Peyer's patch (tissue), 4 donors: Measurements from ENCODE around the gene PNN. TPM values are rescaled to one million over a fixed set of nuclear protein-coding genes. Genes with fewer than 3 reads are reported as not detected.

Source experiments
- DNase-seq, 3 donors: peaks; one replicate each; pipeline ENCODE4 v3.0.0-alpha.2; 2017 to 2019
- H3K27ac ChIP-seq, 4 donors: fragments of 200-600 bp; sonication (generic); one replicate each; pipeline ENCODE4 v1.5.1; 2016 to 2019
- H3K27me3 ChIP-seq, 2 donors: fragments of 200-600 bp; sonication (generic); one replicate each; pipeline ENCODE4 v1.5.1; 2019
- H3K36me3 ChIP-seq, 3 donors: fragments of 200-600 bp; sonication (generic); one replicate each; pipeline ENCODE4 v1.5.1; 2016 to 2019
- H3K4me1 ChIP-seq, 4 donors: fragments of 200-600 bp; sonication (generic); one replicate each; pipeline ENCODE4 v1.5.1; 2016 to 2019
- H3K4me3 ChIP-seq, 4 donors: fragments of 200-600 bp; sonication (generic); 1 replicate in 3 of 4; 2 replicates in 1 of 4; pipeline ENCODE4 v1.5.1; 2016 to 2019; ENCODE audit warnings: mild to moderate bottlenecking in 1 of 4
- H3K9me3 ChIP-seq, 4 donors: fragments of 200-600 bp; sonication (generic); one replicate each; pipeline ENCODE4 v1.5.1; 2016 to 2019; ENCODE audit warnings: mild to moderate bottlenecking in 1 of 4
- CTCF ChIP-seq, 6 experiments: fragments of 450-650 bp in 4 of 6; fragments of 200-600 bp in 2 of 6; sonication (generic) in 1 of 6; IDR thresholded peaks; one replicate each; pipeline ENCODE4 v1.5.1; 2017 to 2019; ENCODE audit warnings: antibody characterized with exemption in 6 of 6, mild to moderate bottlenecking in 3 of 6, moderate library complexity in 1 of 6
- POLR2A ChIP-seq, 2 donors: fragments of 450-650 bp; IDR thresholded peaks; one replicate each; pipeline ENCODE4 v1.5.1; 2017; ENCODE audit warnings: antibody characterized with exemption in 2 of 2, mild to moderate bottlenecking in 2 of 2, moderate library complexity in 2 of 2
- total RNA-seq, 4 donors: library from RNA; depleted of rRNA; stranded (reverse); fragments of >200 nt; gene quantifications; one replicate each; pipeline ENCODE4 v1.1.0, GENCODE V29; 2016

PNN gene
- total RNA-seq, 4 donors from 2014 or later: 48.3 to 125 (median 63.4) TPM

- no peak for DNase-seq
- Histone ChIP-seq H3K27me3 (no peaks in the 10 kb centered on the region), H3K4me1 (no peaks in the 10 kb centered on the region), H3K4me3 (no peak overlapping the region), H3K27ac (no peak overlapping the region), H3K36me3 (no peaks in the 10 kb centered on the region), H3K9me3 (no peaks in the 10 kb centered on the region)
- TF ChIP-seq POLR2A (IDR thresholded peaks at IDR 0.05): no peak
- TF ChIP-seq CTCF (IDR thresholded peaks at IDR 0.05): no peak
Measured at GRCh38 chr14:39211109-39211741, 36.2 kb downstream of the PNN start.

- Histone ChIP-seq H3K36me3 (no peaks in the 10 kb centered on the region), H3K27ac (no peak overlapping the region), H3K4me3 (no peak overlapping the region), H3K9me3 (no peaks in the 10 kb centered on the region), H3K27me3 (no peaks in the 10 kb centered on the region), H3K4me1 (no peaks in the 10 kb centered on the region)
- TF ChIP-seq CTCF (IDR thresholded peaks at IDR 0.05) (no peak), POLR2A (IDR thresholded peaks at IDR 0.05) (no peak)
- peak in 2 of 3 donors; percentile 51 to 62 for DNase-seq
Measured at GRCh38 chr14:39212034-39212433, 37.0 kb downstream of the PNN start.

- no peak for DNase-seq
- Histone ChIP-seq H3K9me3 (no peaks in the 10 kb centered on the region), H3K36me3 (no peaks in the 10 kb centered on the region), H3K4me1 (no peaks in the 10 kb centered on the region), H3K27ac (no peak overlapping the region), H3K4me3 (no peak overlapping the region), H3K27me3 (no peaks in the 10 kb centered on the region)
- TF ChIP-seq CTCF (IDR thresholded peaks at IDR 0.05) (no peak), POLR2A (IDR thresholded peaks at IDR 0.05) (no peak)
Measured at GRCh38 chr14:39212693-39213092, 37.6 kb downstream of the PNN start.

- Histone ChIP-seq H3K27ac (peak overlapping the region in 1 of 4 donors; percentile 21), H3K36me3 (no peaks in the 10 kb centered on the region), H3K4me3 (no peak overlapping the region), H3K27me3 (no peaks in the 10 kb centered on the region), H3K9me3 (no peaks in the 10 kb centered on the region), H3K4me1 (no peaks in the 10 kb centered on the region)
- DNase-seq: no peak
- TF ChIP-seq POLR2A (IDR thresholded peaks at IDR 0.05) (no peak), CTCF (IDR thresholded peaks at IDR 0.05) (no peak)
Measured at GRCh38 chr14:39217214-39217879, 42.3 kb downstream of the PNN start.

- H3K27ac ChIP-seq: peak overlapping the region in 2 of 4 donors; percentile 27 to 44
Measured at GRCh38 chr14:39218171-39218769, 43.2 kb downstream of the PNN start.

More at GRCh38 chr14:39218171-39218769, 43.2 kb downstream of the PNN start:
- Histone ChIP-seq H3K4me3 (no peak overlapping the region), H3K4me1 (no peaks in the 10 kb centered on the region), H3K27me3 (no peaks in the 10 kb centered on the region), H3K9me3 (no peaks in the 10 kb centered on the region), H3K36me3 (no peaks in the 10 kb centered on the region)
- DNase-seq: no peak
- TF ChIP-seq POLR2A (IDR thresholded peaks at IDR 0.05) (no peak), CTCF (IDR thresholded peaks at IDR 0.05) (no peak)
